Panc1 (cell line): ENCODE measurements around the gene KRTAP19-8. TPM values are rescaled to one million over a fixed set of nuclear protein-coding genes. Genes with fewer than 3 reads are reported as not detected.

Experiments used
- ATAC-seq: fragments of 200-7000 bp; cut with Tn5 transposase; 2 replicates; pipeline ENCODE4 v1.9.1; 2020; ENCODE audit warnings: mild to moderate bottlenecking, moderate library complexity
- BruUV-seq: library from RNA; stranded (reverse); fragments of 400-500 nt; replicated peaks from 2 replicates; lab custom pipeline; 2021; lab: Mats Ljungman, UMichigan
- CTCF ChIA-PET: fragments of 300-600 bp; sonication (Branson Sonifier 250); formaldehyde crosslinking; loops from one replicate; lab custom pipeline; 2022; ENCODE audit warnings: antibody characterized with exemption; lab: Charles Lee
- POLR2A ChIA-PET: fragments of 300-600 bp; sonication (Branson Sonifier 250); formaldehyde crosslinking; loops from one replicate; lab custom pipeline; 2022; ENCODE audit warnings: antibody characterized with exemption; lab: Charles Lee
- DNase-seq: peaks from one replicate; pipeline ENCODE4 v3.0.0-alpha.2; 2010; ENCODE audit warnings: low read depth, low spot score
- H3K27ac ChIP-seq: 2 replicates; pipeline ENCODE4 v1.5.1; 2011; ENCODE audit warnings: mild to moderate bottlenecking, low read length, inconsistent platforms
- H3K27me3 ChIP-seq: fragments of 200-500 bp; sonication (Bioruptor generic); 2 replicates; pipeline ENCODE4 v1.6.0; 2014; ENCODE audit warnings: low read length, inconsistent platforms; ENCODE audit not compliant: control insufficient read depth, insufficient read depth
- H3K36me3 ChIP-seq: fragments of 200-500 bp; sonication (Bioruptor generic); 2 replicates; pipeline ENCODE4 v1.5.1; 2014; ENCODE audit warnings: inconsistent platforms, mild to moderate bottlenecking, low read length, moderate library complexity; ENCODE audit not compliant: control insufficient read depth, insufficient read depth
- H3K4me1 ChIP-seq: 2 replicates; pipeline ENCODE4 v1.5.1; 2011; ENCODE audit warnings: inconsistent platforms, mild to moderate bottlenecking, low read length, moderate library complexity; ENCODE audit not compliant: control insufficient read depth, insufficient read depth
- H3K4me3 ChIP-seq, 2 experiments: 2 replicates each; pipeline ENCODE4 v1.5.1; 2011 to 2012; ENCODE audit warnings: low read depth in 2 of 2, low read length in 2 of 2, mild to moderate bottlenecking in 2 of 2, inconsistent platforms in 1 of 2, moderate library complexity in 1 of 2
- H3K9me3 ChIP-seq: fragments of 200-500 bp; sonication (Bioruptor generic); 2 replicates; pipeline ENCODE4 v1.5.1; 2014; ENCODE audit warnings: low read depth, mild to moderate bottlenecking, inconsistent platforms, low read length, moderate library complexity; ENCODE audit not compliant: control insufficient read depth, insufficient read depth
- POLR2AphosphoS5 ChIP-seq: IDR thresholded peaks from 2 replicates; pipeline ENCODE4 v1.6.1; 2012; ENCODE audit warnings: mild to moderate bottlenecking, low read depth, low read length, moderate library complexity
- SIN3A ChIP-seq: IDR thresholded peaks from 2 replicates; pipeline ENCODE4 v1.6.1; 2012; ENCODE audit warnings: low read depth, mild to moderate bottlenecking, low read length, moderate library complexity, borderline replicate concordance; ENCODE audit not compliant: insufficient read depth
- TCF7L2 ChIP-seq: IDR thresholded peaks from 2 replicates; pipeline ENCODE4 v1.6.1; 2011; ENCODE audit warnings: mild to moderate bottlenecking, low read depth, low read length, inconsistent platforms
- in situ Hi-C: cut with HindIII; loops from 2 replicates; pipeline ENCODE4 v1.10.0; 2016; ENCODE audit warnings: low sequenced_read_pairs, low pct_unique_long_range_greater_than_20kb
- intact Hi-C: fragments of 100-400 bp; cut with micrococcal nuclease; formaldehyde crosslinking; loops from one replicate; pipeline ENCODE4 v1.10.0; 2022; ENCODE audit not compliant: unreplicated experiment
- total RNA-seq: library from RNA; stranded (reverse); gene quantifications from one replicate; pipeline ENCODE4 v1.2.1, GENCODE V29; 2021; ENCODE audit not compliant: unreplicated experiment
- TF ChIP-seq, protein P1 (sequence below), 2 experiments: IDR thresholded peaks; 2 replicates each; pipeline ENCODE4 v1.6.1; 2011 to 2012; ENCODE audit warnings: low read depth in 2 of 2, control low read depth in 1 of 2, low read length in 1 of 2, mild to moderate bottlenecking in 1 of 2, moderate library complexity in 1 of 2; ENCODE audit not compliant: insufficient read depth in 1 of 2
- TF ChIP-seq, protein P2 (sequence below): fragments of 450-650 bp; IDR thresholded peaks from 2 replicates; pipeline ENCODE4 v1.5.1; 2017; ENCODE audit warnings: mild to moderate bottlenecking

The KRTAP19-8 gene
- total RNA-seq, 1 experiment from 2014 or later, result not detected

DNA sequence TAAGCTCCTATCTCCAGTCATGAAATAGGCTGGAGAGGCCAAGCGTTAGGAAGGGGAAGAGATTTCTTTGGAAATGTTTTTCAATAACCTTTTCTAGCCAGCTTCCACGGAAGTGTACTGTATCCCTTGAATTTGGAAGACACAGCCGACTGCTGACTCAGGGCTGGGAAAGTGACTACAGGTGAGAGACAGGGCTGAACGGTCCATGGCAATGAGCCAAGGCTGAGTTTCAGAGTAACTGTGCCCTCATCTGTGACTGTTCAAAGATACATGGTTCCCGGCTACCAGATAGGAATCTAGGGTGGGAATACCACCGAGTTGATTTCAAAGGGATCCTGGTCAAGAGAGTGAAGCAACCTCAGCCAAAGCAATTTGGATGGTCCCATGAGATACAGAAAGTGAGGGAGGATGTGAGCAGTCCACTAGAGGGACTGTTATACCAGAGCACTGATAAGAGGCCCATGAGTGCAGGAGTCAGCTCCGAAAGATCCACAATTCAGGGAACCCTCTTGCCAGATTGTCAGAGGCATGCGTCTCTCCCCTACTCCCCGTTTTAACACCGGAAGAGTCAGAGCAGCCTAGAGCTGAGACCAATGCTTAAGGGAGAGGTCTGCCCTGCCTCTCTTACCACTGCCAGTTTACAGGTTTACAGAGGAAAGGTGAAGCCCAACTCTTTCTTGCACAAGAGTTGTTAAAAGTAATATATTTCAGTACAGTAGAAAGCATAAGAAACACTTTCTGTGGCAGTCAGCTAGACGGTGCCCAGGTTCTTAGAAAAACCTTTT lies 3.2 kb upstream of the KRTAP19-8 start:
- H3K4me3 ChIP-seq, result no peak overlapping the region
- H3K27ac ChIP-seq, result no peak overlapping the region
- no peak for DNase-seq
- no peak for TF ChIP-seq TCF7L2
- no peak for TF ChIP-seq POLR2AphosphoS5
- TF ChIP-seq, protein P1, sequence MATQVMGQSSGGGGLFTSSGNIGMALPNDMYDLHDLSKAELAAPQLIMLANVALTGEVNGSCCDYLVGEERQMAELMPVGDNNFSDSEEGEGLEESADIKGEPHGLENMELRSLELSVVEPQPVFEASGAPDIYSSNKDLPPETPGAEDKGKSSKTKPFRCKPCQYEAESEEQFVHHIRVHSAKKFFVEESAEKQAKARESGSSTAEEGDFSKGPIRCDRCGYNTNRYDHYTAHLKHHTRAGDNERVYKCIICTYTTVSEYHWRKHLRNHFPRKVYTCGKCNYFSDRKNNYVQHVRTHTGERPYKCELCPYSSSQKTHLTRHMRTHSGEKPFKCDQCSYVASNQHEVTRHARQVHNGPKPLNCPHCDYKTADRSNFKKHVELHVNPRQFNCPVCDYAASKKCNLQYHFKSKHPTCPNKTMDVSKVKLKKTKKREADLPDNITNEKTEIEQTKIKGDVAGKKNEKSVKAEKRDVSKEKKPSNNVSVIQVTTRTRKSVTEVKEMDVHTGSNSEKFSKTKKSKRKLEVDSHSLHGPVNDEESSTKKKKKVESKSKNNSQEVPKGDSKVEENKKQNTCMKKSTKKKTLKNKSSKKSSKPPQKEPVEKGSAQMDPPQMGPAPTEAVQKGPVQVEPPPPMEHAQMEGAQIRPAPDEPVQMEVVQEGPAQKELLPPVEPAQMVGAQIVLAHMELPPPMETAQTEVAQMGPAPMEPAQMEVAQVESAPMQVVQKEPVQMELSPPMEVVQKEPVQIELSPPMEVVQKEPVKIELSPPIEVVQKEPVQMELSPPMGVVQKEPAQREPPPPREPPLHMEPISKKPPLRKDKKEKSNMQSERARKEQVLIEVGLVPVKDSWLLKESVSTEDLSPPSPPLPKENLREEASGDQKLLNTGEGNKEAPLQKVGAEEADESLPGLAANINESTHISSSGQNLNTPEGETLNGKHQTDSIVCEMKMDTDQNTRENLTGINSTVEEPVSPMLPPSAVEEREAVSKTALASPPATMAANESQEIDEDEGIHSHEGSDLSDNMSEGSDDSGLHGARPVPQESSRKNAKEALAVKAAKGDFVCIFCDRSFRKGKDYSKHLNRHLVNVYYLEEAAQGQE (IDR thresholded peaks at IDR 0.05; ENCODE audit: insufficient read depth in 1 of 2, low read depth in 2 of 2, low read length in 1 of 2), result no peak
- TF ChIP-seq, protein P2, sequence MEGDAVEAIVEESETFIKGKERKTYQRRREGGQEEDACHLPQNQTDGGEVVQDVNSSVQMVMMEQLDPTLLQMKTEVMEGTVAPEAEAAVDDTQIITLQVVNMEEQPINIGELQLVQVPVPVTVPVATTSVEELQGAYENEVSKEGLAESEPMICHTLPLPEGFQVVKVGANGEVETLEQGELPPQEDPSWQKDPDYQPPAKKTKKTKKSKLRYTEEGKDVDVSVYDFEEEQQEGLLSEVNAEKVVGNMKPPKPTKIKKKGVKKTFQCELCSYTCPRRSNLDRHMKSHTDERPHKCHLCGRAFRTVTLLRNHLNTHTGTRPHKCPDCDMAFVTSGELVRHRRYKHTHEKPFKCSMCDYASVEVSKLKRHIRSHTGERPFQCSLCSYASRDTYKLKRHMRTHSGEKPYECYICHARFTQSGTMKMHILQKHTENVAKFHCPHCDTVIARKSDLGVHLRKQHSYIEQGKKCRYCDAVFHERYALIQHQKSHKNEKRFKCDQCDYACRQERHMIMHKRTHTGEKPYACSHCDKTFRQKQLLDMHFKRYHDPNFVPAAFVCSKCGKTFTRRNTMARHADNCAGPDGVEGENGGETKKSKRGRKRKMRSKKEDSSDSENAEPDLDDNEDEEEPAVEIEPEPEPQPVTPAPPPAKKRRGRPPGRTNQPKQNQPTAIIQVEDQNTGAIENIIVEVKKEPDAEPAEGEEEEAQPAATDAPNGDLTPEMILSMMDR, result no peak
- no peak for TF ChIP-seq SIN3A
- H3K9me3 ChIP-seq, result no peaks in the 10 kb centered on the region
- CTCF ChIA-PET, result no interaction called here
- no peaks in the 10 kb centered on the region for H3K36me3 ChIP-seq
- in situ Hi-C loops, result no loop called here
- ATAC-seq, result no peak
- H3K4me1 ChIP-seq, result no peaks in the 10 kb centered on the region
- BruUV-seq, result no TSS peak
- no peaks in the 10 kb centered on the region for H3K27me3 ChIP-seq
- POLR2A ChIA-PET, result no interaction called here
- intact Hi-C loops, result no loop called here

DNA sequence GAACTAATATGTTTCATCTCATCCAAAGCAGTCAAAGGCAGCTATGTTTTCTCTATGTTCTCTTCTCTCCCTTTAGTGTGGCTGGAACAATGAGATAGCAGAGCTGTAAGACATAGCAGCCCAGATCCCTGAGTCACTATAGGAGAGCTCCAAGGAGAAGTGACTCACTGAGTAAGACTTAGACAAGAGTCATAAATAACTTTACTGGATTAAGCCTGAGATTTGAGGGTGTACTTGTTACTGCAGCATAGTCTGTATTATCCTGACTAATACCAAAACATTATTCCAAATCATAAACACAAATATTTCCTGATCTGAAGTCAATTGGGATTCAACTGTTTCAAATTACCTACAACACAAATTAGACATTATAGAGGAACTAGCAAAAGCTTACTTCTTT lies 3.9 kb downstream of the KRTAP19-8 start:
- Histone ChIP-seq H3K9me3 (no peaks in the 10 kb centered on the region), H3K27me3 (no peaks in the 10 kb centered on the region), H3K36me3 (no peaks in the 10 kb centered on the region), H3K4me3 (no peak overlapping the region), H3K4me1 (no peaks in the 10 kb centered on the region), H3K27ac (no peak overlapping the region)
- in situ Hi-C loops, result no loop called here
- TF ChIP-seq, protein P1 (IDR thresholded peaks at IDR 0.05; ENCODE audit: insufficient read depth in 1 of 2, low read depth in 2 of 2, low read length in 1 of 2), result no peak
- no peak for TF ChIP-seq SIN3A
- no peak for TF ChIP-seq TCF7L2
- no peak for TF ChIP-seq POLR2AphosphoS5
- TF ChIP-seq, protein P2, result no peak
- POLR2A ChIA-PET, result no interaction called here
- ATAC-seq (no peak), DNase-seq (no peak)
- CTCF ChIA-PET, result no interaction called here
- no TSS peak for BruUV-seq
- intact Hi-C loops, result no loop called here
